Left lung (tissue), 10 donors: ENCODE measurements around the gene BIVM. TPM values are rescaled to one million over a fixed set of nuclear protein-coding genes. Genes with fewer than 3 reads are reported as not detected.
"Not testable (repeated sequence)": the region's sequence is repeated elsewhere in the genome, so short reads cannot be mapped to it uniquely, and the experiment has no call there.

Experiments used
- ATAC-seq: fragments of 200-7000 bp; cut with Tn5 transposase; one replicate; pipeline ENCODE4 v1.9.1; 2020; ENCODE audit warnings: moderate library complexity
- DNase-seq, 4 donors: peaks; one replicate each; pipeline ENCODE4 v3.0.0-alpha.2; 2013 to 2020
- H3K27ac ChIP-seq, 2 donors: fragments of 200-600 bp; sonication (generic) in 1 of 2; one replicate each; pipeline versions ENCODE4 v1.5.0 to v1.8.0; 2020 to 2021
- H3K27me3 ChIP-seq, 2 donors: fragments of 200-600 bp; sonication (generic) in 1 of 2; one replicate each; pipeline versions ENCODE4 v1.5.0 to v1.8.0; 2020 to 2021
- H3K36me3 ChIP-seq, 2 donors: fragments of 200-600 bp; sonication (generic) in 1 of 2; one replicate each; pipeline versions ENCODE4 v1.5.0 to v1.8.0; 2020 to 2021
- H3K4me1 ChIP-seq, 2 donors: fragments of 200-600 bp; one replicate each; pipeline ENCODE4 v1.8.0; 2021
- H3K4me3 ChIP-seq, 2 donors: fragments of 200-600 bp; sonication (generic) in 1 of 2; one replicate each; pipeline versions ENCODE4 v1.5.0 to v1.8.0; 2020 to 2021; ENCODE audit warnings: mild to moderate bottlenecking in 1 of 2
- H3K9me3 ChIP-seq, 2 donors: fragments of 200-600 bp; sonication (generic) in 1 of 2; one replicate each; pipeline versions ENCODE4 v1.5.0 to v1.8.0; 2020 to 2021
- intact Hi-C, 2 donors: fragments of 100-400 bp; cut with DNase I; formaldehyde crosslinking; loops; one replicate each; pipeline versions ENCODE4 v1.11.2 to v1.14.2; 2022
- polyA plus RNA-seq, 6 donors: library from polyadenylated mRNA; unstranded; fragments of 120-200 nt; gene quantifications; one replicate each; pipeline ENCODE4 v1.2.1, GENCODE V29; 2013; ENCODE audit not compliant: insufficient read length in 6 of 6
- total RNA-seq, 2 donors: library from RNA; stranded (reverse); fragmentation: NEBNext Ultra II Directional; extraction: Animal tissue kit (Norgen Biotek cat#: 25700); gene quantifications; one replicate each; pipeline ENCODE4 v1.2.1, GENCODE V29; 2021
- TF ChIP-seq, protein P1 (sequence below), 2 donors: fragments of 200-600 bp; sonication (generic) in 1 of 2; IDR thresholded peaks; one replicate each; pipeline versions ENCODE4 v1.5.0 to v1.8.0; 2021; ENCODE audit warnings: antibody characterized with exemption in 2 of 2
- donor health status: DM: no; HTN: yes; CAD: no.
- donor health status: DM: no; HTN: no; CAD: no.

The BIVM gene
- total and polyA plus RNA-seq, 8 donors = 16.9 to 49.5 (median 46.6) TPM

DNA sequence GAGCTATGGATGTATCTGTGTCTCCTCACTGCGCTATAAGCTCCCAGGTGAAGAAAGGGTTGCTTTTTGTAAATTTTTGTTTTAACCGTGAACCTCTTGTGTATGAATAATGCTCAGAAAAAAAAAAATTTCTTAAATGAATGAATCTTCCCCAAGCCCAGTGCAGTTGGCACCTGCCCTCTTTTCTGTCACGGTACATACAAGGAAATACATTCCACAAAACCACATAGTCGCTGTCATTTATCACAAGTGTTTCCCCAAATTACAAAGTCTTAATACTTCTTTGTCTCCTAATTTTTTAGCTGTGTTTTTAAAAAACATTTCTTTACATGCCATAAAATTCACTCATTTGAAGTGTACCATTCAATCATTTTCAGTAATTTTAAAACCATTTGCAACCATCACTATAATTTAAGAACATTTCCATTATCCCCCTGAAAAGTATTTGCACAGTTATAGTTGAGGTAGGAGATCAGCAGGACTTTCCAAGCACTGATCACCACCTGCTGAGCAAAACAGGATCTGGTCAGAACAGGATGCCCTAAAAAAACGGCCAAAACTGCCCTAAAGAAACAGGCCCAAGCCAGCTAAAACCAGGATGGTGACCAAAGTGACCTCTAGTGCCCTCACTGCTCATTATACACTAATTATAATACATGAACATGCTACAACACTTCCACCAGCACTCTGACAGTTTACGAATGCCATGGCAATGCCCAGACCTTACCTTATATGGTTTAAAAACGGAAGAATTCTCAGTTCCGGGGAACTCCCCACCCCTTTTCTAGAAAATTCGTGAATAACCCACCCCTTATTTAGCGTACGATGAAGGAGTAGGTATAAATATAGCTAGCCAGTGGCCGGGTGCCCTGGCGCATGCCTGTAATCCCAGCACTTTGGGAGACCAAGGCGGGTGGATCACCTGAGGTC is 24.1 kb upstream of the BIVM start:
- H3K27me3 ChIP-seq = no peaks in the 10 kb centered on the region
- intact Hi-C loops = no loop called here
- no peaks in the 10 kb centered on the region for H3K36me3 ChIP-seq
- H3K27ac ChIP-seq = no peak overlapping the region
- DNase-seq (peak in 1 of 4 donors; percentile 46), ATAC-seq (no peak)
- peak overlapping the region in 1 of 2 donors; percentile 89 for H3K4me3 ChIP-seq
- no peaks in the 10 kb centered on the region for H3K9me3 ChIP-seq
- peaks cover 4 to 26% of the 10 kb centered on the region in 2 donors for H3K4me1 ChIP-seq
- TF ChIP-seq, protein P1, sequence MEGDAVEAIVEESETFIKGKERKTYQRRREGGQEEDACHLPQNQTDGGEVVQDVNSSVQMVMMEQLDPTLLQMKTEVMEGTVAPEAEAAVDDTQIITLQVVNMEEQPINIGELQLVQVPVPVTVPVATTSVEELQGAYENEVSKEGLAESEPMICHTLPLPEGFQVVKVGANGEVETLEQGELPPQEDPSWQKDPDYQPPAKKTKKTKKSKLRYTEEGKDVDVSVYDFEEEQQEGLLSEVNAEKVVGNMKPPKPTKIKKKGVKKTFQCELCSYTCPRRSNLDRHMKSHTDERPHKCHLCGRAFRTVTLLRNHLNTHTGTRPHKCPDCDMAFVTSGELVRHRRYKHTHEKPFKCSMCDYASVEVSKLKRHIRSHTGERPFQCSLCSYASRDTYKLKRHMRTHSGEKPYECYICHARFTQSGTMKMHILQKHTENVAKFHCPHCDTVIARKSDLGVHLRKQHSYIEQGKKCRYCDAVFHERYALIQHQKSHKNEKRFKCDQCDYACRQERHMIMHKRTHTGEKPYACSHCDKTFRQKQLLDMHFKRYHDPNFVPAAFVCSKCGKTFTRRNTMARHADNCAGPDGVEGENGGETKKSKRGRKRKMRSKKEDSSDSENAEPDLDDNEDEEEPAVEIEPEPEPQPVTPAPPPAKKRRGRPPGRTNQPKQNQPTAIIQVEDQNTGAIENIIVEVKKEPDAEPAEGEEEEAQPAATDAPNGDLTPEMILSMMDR (IDR thresholded peaks at IDR 0.05) = no peak

DNA sequence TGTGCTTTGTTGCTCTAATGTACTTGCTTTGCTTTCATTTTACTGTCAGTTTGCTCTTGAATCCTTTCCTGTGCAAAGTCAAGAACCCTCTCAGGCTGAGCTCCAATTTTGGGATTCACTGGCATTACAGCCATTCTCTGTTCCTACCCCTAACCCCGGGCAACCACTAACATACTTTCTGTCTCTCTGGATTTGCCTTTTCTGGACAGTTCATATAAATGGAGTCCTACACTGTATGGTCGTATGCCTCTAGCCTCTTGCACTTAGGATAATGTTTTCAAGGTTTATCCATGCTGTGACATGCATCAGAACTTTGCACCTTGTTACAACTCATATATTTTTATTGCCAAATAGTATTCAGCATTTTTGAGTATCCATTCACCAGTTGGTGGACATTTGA is 22.6 kb upstream of the BIVM start:
- H3K27ac ChIP-seq = no peak overlapping the region
- no peak overlapping the region for H3K4me3 ChIP-seq
- no peaks in the 10 kb centered on the region for H3K36me3 ChIP-seq
- no peaks in the 10 kb centered on the region for H3K27me3 ChIP-seq
- peaks cover 4 to 25% of the 10 kb centered on the region in 2 donors for H3K4me1 ChIP-seq
- peaks cover 0 to 2% of the 10 kb centered on the region in 2 donors for H3K9me3 ChIP-seq
- TF ChIP-seq, protein P1 (IDR thresholded peaks at IDR 0.05) = no peak
- intact Hi-C loops = no loop called here
- DNase-seq (no peak), ATAC-seq (no peak)

DNA sequence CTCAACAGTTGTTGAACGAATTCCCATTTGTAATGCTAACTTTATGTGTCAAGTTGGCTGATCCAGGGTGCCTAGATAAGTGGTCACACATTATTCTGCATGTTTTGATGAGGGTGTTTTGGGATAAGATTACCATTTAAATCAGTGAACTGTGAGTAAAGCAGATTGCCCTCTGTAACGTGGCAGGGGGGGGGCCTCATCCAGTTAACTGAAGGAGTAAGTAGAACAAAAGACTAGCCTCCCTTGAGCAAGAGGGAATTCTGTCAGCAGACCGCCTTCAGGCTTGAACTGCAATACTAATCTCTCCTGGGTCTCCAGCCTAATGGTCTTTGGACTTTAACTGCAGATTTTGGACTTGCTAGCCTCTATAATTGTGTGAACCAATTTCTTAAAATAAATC is 21.2 kb upstream of the BIVM start:
- intact Hi-C loops = no loop called here
- no peak overlapping the region for H3K4me3 ChIP-seq
- TF ChIP-seq, protein P1 (IDR thresholded peaks at IDR 0.05) = no peak
- H3K36me3 ChIP-seq = no peaks in the 10 kb centered on the region
- H3K27ac ChIP-seq = no peak overlapping the region
- H3K9me3 ChIP-seq = peaks cover 0 to 6% of the 10 kb centered on the region in 2 donors
- DNase-seq = no peak
- H3K27me3 ChIP-seq = no peaks in the 10 kb centered on the region
- ATAC-seq = no peak
- peaks cover under 1 to 11% of the 10 kb centered on the region in 2 donors for H3K4me1 ChIP-seq

DNA sequence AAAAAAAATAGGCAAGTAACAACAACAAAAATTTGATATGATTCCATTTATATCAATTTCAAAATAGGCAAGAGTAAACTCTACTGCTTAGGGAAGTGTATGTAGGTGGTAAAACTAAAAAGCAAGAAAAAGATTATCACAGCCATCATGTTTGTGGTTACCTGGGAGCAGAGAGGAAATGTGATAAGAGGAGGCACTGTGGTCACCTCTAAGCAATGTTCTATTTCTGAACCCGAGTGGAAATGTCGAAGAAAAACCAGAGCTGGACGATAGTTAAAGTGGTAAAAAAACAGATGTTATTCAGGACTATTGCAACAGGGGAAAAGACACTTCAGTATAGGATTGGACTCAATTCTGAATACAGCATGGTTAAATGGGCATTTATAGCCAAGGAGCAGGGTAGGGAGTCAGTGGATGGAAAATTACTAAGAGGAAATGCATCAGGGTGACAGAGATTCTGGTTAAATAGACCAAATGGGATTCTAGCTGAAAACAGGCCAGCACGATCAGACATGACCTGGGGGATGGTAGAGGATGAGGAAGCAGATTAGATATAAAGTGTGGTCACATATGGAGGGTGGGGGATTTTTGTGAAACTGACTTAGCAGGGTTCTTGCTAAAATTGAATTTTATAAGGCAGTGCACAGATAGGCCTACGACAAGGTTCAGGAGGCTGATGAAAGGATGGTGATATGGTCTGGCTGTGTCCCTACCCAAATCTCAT is 19.3 kb upstream of the BIVM start:
- H3K27ac ChIP-seq = no peak overlapping the region
- TF ChIP-seq, protein P1 (IDR thresholded peaks at IDR 0.05) = no peak
- H3K4me1 ChIP-seq = no peaks in the 10 kb centered on the region
- ATAC-seq (no peak), DNase-seq (no peak)
- H3K4me3 ChIP-seq = no peak overlapping the region
- no peaks in the 10 kb centered on the region for H3K27me3 ChIP-seq
- no peaks in the 10 kb centered on the region for H3K36me3 ChIP-seq
- intact Hi-C loops = no loop called here
- peaks cover 0 to 6% of the 10 kb centered on the region in 2 donors for H3K9me3 ChIP-seq

- H3K36me3 ChIP-seq, H3K9me3 ChIP-seq, H3K4me3 ChIP-seq, DNase-seq, ATAC-seq, intact Hi-C loops, H3K27me3 ChIP-seq, H3K27ac ChIP-seq, H3K4me1 ChIP-seq: not testable (repeated sequence)
These were observed 18.3 kb upstream of the BIVM start for GRCh38 chr13:102780656-102781055.
